Stimulated activated naive CD4-positive, alpha-beta T cell (primary cell): ENCODE data around the gene IGSF6.
"Not testable (repeated sequence)": the region's sequence is repeated elsewhere in the genome, so short reads cannot be mapped to it uniquely, and the experiment has no call there.

Source experiments
- DNase-seq, 6 experiments: peaks; one replicate each; lab custom pipeline; 2025; lab: John Stamatoyannopoulos, UW

The IGSF6 gene

GRCh38 chr16:21629616-21630539, 22.5 kb downstream of the IGSF6 start:
- DNase-seq: peak in 1 of 6 experiments; percentile 8

GRCh38 chr16:21628772-21629171, 23.6 kb downstream of the IGSF6 start:
- no peak for DNase-seq

GRCh38 chr16:21628121-21628726, 24.2 kb downstream of the IGSF6 start:
- DNase-seq: no peak

- DNase-seq: peak in 1 of 6 experiments; percentile 6
These were observed 25.6 kb downstream of the IGSF6 start for GRCh38 chr16:21626659-21627277.

GRCh38 chr16:21625026-21625425, 27.4 kb downstream of the IGSF6 start:
- DNase-seq: no peak

- DNase-seq: no peak
These were observed 29.9 kb downstream of the IGSF6 start for GRCh38 chr16:21622545-21622944.

- DNase-seq: no peak
These were observed 31.8 kb downstream of the IGSF6 start for GRCh38 chr16:21620592-21620991.

- DNase-seq: no peak
These were observed 32.5 kb downstream of the IGSF6 start for GRCh38 chr16:21619765-21620425.

- no peak for DNase-seq
These were observed 34.1 kb downstream of the IGSF6 start for GRCh38 chr16:21618281-21618680.

- no peak for DNase-seq
These were observed 34.8 kb downstream of the IGSF6 start for GRCh38 chr16:21617607-21618006.

GRCh38 chr16:21614896-21615295, 37.5 kb downstream of the IGSF6 start:
- no peak for DNase-seq

GRCh38 chr16:21613781-21614180, 38.6 kb downstream of the IGSF6 start:
- DNase-seq: no peak

GRCh38 chr16:21613361-21613760, 39.0 kb downstream of the IGSF6 start:
- DNase-seq: no peak

GRCh38 chr16:21611556-21612384, 40.6 kb downstream of the IGSF6 start:
- no peak for DNase-seq

- no peak for DNase-seq
These were observed 41.2 kb downstream of the IGSF6 start for GRCh38 chr16:21611198-21611555.

- DNase-seq: no peak
These were observed 41.6 kb downstream of the IGSF6 start for GRCh38 chr16:21610766-21611165.

- no peak for DNase-seq
These were observed 42.3 kb downstream of the IGSF6 start for GRCh38 chr16:21610006-21610544.

GRCh38 chr16:21608639-21609328, 43.6 kb downstream of the IGSF6 start:
- DNase-seq: peak in 2 of 6 experiments; percentile 24 to 27

GRCh38 chr16:21605848-21606247, 46.6 kb downstream of the IGSF6 start:
- not testable (repeated sequence) for DNase-seq

GRCh38 chr16:21603928-21604327, 48.5 kb downstream of the IGSF6 start:
- DNase-seq: no peak

- no peak for DNase-seq
These were observed 49.6 kb downstream of the IGSF6 start for GRCh38 chr16:21602785-21603184.
